Measurements from ENCODE around the gene EPAS1.

EPAS1 gene

DNA sequence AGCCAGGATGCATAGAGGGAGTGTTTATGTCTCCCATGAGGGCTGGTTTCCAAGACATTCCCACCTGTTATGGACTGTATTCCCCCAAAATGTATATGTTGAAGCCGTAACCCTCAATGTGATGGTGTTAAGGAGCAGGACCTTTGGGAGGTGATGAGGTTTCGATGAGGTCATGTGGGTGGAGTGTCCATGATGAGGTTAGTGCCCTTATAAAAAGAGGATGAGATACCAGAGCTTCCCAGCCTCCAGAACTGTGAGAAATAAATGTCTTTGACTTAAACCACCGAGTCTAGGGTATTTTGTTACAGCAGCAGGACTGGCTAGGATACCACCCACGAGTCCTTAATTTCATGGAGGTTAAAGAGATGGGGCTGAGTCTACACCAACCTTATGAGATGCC lies 22.6 kb upstream of the EPAS1 start:
- no peak for DNase-seq

DNA sequence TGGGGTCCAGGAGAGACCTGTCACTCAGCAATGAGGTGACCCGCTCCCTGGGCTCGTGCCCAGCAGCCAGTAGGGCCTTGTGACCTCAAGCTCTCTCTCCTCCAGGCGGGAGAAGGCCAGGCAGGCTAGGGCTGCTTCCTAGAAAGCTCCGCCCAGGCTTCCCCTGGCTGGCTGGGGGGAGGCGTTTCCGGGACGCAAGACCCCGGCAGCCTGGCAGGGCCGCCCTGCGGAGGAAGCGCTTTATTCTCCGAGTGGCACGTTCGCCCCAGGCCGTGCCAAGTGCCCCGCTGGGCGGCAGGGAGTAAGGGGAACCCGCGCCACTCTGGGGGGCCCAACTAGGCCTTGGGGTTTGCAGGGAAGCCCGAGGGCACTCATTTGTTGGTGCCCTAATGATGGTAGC lies 21.2 kb upstream of the EPAS1 start:
- DNase-seq = peak; percentile 5

DNA sequence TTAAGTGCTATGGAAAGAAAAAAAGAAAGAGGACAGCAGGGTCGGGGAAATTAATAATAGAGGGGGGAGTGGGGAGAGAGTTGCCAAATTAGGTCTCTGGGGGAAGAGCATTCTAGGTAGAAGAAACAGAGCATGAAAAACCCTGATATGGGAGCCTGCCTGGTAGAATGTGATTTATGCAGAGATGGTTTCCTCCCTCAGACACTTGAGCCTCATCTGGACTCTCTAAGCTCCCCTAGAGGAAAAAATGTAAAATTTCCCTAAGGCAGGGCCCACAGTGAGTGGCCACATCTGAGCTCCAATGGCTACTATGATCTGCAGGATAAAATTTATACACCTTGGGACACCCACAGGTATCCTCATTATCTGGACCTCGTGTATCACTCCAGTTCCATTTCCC lies 20.6 kb upstream of the EPAS1 start:
- DNase-seq = no peak

DNA sequence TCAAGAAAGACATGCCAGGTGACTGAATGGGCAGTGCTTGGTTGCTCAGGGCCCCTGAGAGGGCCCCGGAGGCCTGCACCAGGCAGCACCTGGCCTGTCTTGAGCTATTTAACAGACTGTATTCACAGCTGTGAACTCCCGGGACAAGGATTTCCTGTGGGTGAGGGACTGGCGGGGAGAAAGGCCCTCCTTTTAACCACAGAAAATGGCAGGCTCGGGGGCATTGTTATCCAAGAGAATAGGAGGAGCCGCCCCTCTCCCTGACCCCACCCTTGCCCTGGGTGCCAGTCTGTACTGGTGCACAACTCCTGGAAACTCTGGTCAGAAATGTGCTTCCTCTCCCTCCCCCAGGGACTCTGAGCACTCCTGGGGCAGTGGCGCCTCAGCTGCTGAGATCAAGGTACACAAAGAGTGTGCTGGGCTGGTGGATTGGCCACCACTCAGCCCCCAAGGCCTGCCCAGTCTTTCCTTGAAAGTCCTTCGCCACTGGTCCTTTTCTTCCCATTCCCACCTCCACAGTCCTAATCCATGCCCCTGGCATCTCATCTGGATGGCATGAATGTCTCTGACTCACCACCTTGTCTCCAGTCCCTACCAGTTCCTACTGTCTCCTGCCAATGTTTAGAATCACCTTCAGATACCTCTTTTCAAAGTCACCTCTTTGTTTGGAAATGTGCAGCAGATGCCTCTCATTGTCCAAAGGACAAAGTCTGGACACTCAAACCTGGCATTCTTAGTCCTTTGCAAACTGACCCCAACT lies 19.6 kb upstream of the EPAS1 start:
- DNase-seq = no peak

DNA sequence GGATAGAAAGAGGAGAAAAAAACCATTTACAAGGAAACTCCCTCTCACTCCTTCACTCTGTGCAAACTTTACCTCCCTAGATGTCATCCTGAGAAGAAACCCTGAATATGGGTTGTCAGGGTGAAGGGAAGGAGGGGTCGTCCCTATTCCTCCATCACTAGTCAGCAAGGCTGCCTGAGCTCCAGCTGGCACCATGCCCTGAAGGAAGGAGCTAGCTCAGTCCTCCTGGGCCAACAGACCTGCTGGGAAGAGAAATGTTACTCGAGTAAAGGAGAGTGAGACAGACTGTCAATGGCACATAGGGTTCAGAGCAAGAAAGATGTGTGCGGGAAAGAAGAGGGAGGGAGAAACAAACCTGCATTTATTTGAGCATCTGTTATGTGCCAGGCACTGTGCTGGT lies 18.3 kb upstream of the EPAS1 start:
- no peak for DNase-seq

DNA sequence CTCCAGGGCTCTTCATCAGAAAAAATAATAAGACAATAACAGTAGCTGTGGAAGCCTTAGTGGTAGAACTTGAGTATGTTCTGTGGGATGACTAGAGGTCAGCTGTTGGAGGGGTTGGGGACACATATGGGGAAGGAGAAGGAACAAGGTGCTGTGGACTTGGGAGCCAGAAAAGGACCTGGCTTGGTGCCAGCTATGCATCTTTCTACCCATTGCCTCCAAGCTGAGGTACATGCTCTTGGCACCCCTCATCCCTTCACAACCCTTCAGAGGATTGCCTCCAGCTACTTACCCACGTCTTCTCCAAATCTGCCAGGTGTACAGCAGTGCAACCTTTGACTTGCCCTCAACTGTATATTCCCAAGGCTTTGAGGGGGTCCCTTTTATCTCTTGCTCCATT lies 15.3 kb upstream of the EPAS1 start:
- no peak for DNase-seq

DNA sequence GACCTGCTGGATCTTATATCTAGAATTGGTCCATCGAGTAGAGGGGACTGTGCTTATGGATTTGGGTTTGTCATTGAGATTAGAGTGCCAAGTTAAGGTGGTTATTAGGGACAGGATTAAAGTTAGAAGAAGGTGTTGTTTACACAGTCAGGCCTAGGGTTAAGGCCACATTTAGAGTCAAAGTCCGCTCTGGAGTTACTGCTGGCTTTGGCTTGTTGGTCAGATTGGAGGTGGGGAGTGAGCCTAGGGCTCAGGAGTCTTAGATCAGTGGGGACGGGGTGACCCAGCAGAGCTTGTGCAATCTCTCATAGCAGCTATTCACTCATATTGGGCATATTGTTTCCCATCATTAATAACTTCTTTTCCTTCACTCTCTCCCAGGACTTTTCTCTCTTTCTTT lies 13.5 kb upstream of the EPAS1 start:
- no peak for DNase-seq

DNA sequence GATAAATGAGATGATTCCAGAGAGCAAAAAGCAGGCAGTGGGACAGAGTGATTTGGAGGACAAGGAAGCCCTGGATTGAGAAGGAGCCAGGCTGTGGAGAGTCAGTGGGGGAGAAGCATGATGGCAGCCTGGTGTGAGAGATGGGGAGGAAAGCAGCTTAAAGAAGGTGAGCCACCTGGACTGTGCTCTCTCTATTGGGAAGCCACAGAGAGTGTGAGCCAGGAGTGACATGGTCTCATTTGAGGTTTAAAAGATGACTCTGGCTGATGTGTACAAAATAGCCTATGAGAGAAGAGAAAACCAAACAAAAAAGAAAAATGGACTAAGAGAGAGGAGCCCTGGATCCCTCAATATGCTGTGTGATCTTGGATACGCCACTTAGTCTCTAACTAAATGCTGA lies 12.9 kb upstream of the EPAS1 start:
- DNase-seq = no peak

DNA sequence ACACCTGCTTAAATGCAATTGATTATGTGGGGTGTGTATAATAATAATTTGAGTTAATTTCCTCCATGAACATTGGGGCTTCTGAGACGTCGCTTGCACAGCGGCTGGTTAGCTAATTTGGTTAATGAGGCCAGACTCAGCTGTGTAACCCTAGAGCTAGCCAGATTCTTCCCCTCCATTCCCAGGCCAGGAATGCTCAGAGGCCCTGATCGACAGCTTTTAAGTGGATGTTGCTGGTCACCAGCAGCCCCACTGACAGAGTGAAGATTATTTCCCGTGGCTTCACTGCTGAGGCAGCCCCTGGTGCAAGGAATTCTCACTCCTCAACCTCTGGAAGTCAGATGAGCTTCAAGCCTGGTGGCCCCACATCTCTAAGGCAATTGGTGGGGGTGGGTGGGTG lies 12.4 kb upstream of the EPAS1 start:
- no peak for DNase-seq

DNA sequence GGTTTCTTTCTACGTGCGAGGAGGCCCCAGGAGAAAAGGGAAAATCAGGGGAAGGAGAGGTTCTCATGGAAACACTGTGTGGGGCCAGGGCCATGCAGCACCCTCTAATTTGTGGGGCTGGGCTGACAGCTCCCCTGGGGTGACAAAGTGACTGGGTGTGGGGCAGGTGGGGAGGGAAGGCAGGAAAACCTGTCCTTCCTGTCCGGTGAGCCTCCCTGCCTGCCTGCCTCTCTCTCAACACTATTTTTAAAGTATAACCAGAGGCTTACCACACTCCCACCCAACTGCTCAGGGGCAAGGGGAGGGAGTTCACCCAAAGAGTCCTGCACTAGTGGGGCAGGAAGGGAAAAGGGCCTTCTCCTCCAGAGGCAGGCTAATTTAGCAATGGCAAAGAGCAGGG lies 10.5 kb upstream of the EPAS1 start:
- no peak for DNase-seq

DNA sequence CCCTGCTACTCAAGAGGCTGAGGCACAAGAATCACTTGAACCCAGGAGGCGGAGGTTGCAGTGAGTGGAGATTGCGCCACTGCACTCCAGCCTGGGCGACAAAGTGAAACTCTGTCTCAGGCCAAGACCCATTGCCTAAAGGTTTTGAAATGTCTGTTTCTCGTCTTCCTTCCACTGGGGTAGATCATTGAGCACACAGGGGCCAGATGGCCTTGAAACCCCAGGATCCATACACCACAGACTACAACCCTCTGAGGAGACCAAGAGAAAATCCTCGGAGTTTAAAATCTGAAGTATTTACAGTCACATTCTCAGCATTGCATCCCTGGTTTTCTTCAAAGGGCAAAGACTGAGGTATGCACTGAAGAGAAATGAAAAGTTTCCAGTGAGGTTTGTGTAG lies 7.1 kb upstream of the EPAS1 start:
- no peak for DNase-seq

DNA sequence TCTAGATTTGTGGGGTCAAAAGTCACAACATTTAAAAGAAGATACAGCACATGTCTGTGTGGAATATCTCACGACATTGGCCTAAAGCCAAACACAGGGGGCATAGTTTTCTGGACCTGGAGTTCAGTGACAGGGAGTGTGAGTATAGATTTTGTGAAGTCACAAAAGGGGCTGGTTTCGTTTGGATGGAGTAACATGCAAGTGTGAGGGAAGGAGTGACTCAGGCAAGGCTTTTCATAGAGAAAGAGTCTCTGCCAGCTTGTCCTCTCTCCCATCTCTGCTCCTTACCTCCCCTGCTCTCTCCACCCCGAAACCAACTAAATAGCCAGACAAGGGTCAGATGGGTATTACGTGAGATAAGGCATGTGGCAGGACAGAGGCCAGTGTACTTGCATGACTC lies 3.7 kb upstream of the EPAS1 start:
- DNase-seq = no peak

DNA sequence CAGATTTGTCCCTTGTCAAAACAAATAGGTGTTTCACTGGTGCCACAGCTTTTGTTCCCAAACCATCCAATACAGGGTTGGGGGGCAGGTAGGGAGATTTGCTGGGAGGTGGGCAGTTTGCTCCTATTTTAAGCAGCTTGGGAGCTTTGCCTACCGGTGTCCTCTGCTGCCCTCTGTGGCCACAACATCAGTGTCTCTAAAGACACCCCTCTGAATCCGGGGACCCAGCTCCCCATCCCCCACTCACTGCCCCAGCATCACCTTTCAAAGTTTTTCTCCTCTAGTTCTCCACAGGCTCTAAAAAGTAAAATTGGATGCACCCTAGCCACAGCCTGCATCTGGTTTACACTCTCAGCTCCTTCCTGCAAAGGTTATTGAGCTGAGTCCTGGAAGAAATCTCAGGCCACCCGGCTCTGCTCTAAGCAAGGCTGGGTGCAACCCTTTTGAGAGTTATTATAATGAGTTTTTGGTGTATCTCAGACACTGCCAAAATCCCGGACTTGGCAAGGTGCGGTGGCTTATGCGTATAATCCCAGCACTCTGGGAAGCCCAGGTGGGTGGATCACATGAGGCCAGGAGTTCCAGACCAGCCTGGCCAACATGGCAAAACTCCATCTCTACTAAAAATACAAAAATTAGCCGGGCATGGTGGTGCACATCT lies 2.9 kb upstream of the EPAS1 start:
- no peak for DNase-seq

DNA sequence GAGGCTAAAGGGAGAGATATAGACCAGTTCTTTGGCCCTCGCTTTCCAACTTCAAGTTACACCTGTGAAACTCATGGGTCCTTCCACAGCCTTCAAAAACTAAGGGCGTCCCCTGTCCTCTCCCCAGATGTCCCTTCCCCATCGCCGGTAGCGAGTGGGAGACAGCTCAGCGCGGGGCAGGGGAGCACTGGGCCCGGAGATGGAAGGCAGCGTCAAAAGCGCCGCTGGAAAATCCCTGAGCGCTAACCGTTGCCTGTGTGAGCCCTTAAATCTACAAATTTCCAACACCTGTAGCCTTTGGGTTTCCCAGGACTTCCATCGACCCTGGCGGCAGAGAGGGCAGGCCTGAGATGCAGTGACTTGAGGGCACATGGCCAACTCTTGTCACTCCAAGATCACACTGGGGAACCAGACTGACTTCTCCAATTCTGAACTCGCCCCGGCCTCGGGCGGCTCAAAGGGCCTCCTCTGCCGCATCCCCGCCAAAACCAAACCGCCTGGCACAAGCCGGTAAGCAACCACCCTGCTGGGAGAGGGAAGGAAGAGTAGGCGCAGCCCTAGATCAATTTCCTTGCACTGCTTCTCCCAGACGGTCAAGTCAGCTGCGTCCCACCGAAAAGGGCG lies 879 bp upstream of the EPAS1 start:
- no peak for DNase-seq

DNA sequence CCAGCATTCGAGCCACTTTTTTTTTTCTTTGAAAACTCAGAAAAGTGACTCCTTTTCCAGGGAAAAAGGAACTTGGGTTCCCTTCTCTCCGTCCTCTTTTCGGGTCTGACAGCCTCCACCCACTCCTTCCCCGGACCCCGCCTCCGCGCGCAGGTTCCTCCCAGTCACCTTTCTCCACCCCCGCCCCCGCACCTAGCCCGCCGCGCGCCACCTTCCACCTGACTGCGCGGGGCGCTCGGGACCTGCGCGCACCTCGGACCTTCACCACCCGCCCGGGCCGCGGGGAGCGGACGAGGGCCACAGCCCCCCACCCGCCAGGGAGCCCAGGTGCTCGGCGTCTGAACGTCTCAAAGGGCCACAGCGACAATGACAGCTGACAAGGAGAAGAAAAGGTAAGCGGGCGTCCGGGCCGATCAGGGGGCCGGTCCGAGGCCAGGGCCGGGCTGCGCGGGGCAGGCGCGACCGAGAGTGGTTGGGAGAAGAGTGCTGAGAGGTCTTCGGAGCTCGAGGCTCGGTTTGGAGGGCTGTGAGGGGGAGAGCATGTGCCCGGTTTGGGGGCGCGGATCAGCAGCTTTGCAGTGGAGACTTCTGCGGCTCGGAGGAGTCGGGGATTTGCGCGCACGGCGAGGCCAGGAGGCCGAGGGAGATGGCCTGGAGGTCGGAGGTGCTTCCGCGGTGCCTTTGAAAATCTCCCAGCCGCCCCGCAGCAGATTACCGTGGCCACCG lies 502 bp downstream of the EPAS1 start:
- DNase-seq = no peak

DNA sequence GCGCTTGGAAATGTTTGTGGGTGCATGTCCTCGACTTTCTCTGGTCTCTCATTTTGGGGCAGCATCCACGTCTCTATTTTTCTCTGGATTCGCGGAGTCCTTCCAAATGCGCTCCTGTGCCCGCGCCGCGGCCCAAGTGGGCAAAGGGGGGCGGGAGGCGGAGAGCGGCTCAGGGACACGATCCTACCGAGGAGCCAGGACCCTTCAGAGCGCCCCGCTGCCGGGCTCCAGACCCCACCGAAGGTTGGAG lies 990 bp downstream of the EPAS1 start:
- DNase-seq = no peak

DNA sequence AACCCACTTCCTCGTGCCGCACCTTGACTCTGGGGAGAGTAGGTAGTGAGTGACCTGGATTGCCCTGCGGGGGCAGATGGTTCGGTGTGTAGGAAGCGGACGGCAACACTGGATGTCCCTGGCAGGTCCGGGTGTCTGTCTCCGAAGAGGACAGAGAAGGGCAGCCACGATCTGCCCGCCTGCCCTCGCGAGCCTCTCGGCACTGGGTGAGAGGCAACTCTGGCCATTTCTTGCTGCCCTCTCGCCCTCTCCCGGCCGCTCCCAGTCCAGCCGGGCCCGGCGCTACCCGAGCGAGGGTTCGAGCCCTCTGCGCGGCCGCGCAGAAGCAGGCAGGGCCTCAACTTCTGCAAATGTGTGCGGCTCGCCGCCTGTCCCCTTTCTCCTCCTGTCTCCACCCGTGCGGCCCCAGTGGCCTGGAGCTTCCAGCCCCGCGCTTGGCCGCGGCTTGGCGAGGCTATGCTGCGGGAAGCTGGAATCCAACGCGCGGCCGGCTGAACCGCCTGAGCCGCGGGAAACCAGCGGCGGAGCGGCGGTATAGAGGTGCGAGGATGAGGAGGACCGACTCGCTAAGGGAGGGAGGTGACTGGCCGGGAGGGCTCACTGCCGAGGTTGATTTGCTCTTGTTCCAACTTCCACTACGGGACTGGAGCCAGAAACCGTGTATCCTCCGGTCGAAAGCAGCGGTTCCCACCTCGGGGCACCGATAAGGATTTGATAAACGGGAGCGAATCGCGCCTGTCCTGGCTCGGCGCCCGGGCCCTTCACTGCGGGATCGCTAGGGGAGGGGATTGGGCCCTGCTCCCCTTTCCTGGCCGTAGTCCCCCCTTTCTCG lies 1.5 kb downstream of the EPAS1 start:
- peak; percentile 5 for DNase-seq

DNA sequence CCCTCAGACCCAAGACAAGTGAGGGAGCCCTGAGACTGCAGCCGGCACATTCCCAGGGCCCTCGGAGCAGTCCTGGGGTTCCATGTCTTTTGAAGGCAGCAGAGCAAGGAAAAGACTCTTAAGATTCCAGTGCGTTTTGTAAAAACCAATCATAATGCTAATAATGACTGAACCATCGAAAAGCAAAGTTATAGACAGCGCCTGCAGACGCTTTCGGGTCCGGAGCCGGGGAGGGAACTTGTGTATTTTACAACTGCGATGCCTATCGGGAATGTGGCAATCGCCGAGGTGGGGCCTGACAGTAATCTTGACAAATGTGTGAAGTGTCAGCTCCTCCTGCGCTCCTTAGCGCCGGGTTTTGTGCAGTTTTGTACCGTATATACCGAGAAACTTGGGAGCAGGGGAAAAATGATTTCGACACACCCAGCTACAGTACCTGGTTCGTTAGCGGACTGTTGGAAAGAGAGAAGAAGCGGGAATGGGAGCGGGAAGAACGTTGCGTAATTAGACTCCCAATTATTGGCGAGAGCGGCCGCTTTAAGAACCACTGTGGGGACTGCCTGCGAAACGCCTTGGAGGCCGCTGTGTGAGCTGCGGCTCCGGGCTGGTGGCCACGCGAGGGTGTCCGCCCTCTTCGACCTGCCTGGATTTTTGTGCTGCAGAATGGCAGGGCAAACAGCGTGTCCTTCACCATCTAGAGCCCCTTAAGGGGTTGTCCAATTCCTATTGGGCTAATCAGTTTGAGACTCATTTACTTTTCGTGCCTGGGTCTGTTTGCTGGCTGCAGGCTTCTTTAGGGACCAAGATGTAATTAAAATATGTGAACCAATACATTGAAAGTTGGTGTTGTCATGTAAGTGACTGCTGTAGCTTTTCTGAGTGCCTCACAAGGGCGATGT lies 2.4 kb downstream of the EPAS1 start:
- peak; percentile 17 for DNase-seq

DNA sequence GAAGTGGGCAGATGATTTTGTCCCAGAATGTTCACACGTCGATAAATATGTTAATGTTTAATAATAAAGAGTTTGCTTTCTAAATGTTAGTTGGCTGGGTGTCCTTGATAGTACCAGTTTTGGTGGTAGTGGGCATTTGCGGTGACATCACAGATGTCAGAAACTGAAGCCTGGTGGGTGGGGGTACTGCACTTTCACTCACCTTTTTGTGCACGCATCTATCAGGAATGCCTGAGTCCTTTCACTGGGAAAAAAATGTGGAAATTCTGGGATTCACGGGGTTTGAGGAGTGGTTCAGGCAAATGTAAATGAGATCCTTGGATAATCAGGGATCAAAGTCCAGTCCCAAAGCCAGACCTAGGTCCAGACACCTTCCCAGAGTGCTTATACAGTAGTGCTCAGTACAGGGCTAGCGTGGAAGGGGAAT lies 3.2 kb downstream of the EPAS1 start:
- no peak for DNase-seq

DNA sequence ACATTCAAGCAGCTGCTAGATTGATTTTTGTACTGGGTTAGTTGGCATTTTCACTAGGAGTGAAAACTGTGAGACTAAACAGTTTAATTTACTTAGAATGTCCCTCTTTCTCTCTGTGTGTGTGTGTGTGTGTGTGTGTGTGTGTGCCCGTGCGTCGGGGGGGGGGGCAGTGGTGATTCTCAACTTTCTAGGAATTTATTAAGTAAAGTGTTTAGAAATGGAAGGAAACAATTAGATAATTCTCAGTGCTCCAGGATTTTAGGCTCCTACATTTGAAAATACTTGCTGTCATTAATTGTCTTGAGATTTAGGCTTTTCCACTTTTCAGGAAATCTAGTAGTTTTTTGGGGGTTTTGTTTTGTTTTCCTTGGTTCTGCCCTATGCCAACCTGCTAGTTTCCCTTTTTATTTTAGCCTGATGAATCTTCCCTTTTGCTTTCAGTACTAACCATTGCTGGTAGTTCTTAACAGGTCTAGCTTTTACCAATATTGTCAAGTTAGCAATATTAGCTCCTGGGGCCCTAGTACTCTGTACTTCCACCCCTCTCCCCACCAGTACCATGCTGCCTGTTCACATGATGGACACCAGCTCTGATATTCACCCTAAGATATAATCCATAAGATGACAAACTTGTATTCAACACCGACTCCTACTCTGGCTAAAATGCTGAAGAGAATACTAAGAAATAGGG lies 4.9 kb downstream of the EPAS1 start:
- DNase-seq = no peak

DNA sequence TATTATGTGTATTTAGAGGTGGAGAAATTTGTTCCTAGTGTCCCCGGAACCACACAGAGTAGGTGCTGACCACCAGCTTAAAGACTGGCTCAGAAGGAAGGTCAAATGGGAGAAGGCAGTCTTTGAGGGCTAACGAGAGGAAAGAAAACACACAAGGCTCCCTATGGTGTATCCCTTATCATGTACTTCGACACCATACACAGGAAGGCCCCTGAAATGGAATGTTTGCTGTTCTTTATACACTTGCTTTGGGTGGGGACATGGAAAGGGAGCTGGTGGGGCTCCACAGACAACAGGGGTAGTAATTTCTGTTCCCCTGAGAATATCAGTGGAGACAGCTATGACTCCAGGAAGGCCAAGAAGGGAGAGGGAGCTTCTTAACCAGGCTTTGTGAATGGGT lies 6.0 kb downstream of the EPAS1 start:
- DNase-seq = no peak
